GM13977 (cell line): Measurements from ENCODE around the gene RBP4.

Source experiments
- DNase-seq: peaks from one replicate; pipeline ENCODE4 v3.0.0; 2012; ENCODE audit warnings: low spot score
- in situ Hi-C: fragments of 300-500 bp; cut with MboI; formaldehyde crosslinking; loops from one replicate; pipeline ENCODE4 v1.12.0; 2022; ENCODE audit warnings: low sequenced_read_pairs, low pct_unique_long_range_greater_than_20kb, mixed read lengths, inconsistent platforms; ENCODE audit not compliant: unreplicated experiment
- TF ChIP-seq, protein P1 (sequence below): IDR thresholded peaks from 2 replicates; pipeline ENCODE4 v1.5.1; 2012; ENCODE audit warnings: mild to moderate bottlenecking, control low read depth; ENCODE audit not compliant: insufficient read depth; ENCODE audit errors: extremely low read depth, missing control alignments

RBP4 gene

DNA sequence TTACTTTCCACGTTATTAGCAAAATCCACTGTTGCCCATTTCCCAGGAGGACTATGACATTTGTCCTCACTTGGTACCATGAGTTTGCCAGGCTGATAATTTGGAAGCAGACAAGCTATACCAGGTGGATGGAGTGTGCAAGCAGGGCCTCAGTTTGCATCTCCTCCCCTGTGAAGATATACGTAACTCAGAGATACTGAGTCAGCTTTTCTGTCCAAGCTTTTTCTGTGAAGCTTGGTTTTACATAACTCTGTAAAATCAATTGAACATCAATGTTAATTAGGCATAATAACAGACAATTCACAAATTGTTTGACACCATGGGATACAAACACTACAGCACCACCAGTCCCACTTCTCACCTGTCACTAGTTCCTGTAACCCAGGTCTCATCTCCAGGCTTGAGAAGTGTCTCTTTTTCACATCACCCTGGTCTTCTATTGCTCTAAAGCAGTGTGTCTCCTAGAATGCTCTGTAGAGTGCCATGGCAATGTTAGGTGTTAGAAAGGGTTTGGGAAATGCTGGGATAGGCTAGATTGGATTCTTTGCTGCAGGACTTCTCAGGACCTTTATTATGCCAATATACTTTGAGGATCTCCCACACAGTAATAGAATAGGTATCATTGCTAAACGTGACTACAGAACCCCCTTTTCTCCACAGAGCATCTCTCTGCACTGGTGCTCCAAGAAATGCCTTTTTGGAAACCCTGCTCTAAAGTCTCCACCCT, 20.9 kb downstream of the RBP4 start:
- TF ChIP-seq, protein P1, sequence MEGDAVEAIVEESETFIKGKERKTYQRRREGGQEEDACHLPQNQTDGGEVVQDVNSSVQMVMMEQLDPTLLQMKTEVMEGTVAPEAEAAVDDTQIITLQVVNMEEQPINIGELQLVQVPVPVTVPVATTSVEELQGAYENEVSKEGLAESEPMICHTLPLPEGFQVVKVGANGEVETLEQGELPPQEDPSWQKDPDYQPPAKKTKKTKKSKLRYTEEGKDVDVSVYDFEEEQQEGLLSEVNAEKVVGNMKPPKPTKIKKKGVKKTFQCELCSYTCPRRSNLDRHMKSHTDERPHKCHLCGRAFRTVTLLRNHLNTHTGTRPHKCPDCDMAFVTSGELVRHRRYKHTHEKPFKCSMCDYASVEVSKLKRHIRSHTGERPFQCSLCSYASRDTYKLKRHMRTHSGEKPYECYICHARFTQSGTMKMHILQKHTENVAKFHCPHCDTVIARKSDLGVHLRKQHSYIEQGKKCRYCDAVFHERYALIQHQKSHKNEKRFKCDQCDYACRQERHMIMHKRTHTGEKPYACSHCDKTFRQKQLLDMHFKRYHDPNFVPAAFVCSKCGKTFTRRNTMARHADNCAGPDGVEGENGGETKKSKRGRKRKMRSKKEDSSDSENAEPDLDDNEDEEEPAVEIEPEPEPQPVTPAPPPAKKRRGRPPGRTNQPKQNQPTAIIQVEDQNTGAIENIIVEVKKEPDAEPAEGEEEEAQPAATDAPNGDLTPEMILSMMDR, result no peak
- no peak for DNase-seq
- in situ Hi-C loops, result no loop called here

DNA sequence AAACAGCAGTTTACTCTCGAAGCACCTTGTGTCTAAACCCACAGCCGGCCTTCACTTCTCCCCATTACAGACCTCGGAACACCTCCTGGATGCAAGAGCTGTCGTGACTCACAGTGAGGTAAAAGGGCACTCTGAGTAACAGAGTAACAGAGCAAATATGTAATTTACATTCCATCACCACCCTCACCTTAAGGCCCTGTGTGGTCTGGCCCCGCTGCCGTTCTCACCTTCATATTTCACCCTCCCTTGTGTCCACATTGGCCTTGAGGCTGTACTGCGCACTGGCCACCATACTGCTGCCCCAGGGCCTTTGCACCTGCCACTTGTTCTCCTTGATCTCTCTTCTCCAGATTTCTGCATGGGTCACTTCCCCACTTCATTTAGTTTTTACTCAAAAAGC, 21.9 kb downstream of the RBP4 start:
- TF ChIP-seq, protein P1, result no peak
- DNase-seq, result no peak
- in situ Hi-C loops, result no loop called here

DNA sequence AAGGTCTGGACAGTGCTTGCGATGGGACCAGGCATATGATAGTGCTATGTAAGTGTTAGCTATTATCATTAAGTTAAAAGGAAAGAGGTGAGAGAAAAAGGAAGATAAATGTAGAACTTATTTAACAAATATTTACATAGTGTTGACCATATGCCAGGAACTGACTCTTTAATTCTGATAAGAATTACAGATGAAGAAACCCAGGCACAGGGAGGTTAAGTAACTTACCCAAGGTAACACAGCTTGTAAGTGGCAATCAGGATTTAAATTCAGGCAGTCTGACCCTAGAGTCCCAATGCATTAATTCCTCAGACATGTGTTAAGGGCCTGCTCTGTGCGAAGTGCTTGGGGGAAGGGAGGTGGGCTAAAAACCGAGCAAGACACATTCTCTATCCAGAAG, 23.5 kb downstream of the RBP4 start:
- in situ Hi-C loops, result no loop called here
- TF ChIP-seq, protein P1, result no peak
- no peak for DNase-seq

DNA sequence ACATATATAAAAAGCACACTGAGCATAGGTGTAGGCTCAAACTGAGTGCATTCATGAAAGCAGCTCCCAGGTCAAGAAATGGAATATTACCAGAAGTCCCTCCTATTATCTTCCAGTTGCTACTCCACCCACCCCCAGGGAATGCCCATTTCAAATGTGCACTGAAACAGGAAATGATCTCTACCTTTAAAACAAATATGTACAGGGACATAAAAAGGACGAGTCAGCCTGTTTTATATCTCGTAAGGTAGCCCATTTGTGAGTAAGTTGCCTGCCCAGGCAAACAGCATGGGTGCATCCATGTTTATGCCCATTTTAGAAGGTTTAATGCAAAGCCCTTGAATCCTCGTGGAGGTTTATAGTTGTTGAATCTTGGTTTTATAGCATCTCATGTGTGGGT, 24.1 kb downstream of the RBP4 start:
- DNase-seq, result no peak
- TF ChIP-seq, protein P1, result no peak
- in situ Hi-C loops, result no loop called here

DNA sequence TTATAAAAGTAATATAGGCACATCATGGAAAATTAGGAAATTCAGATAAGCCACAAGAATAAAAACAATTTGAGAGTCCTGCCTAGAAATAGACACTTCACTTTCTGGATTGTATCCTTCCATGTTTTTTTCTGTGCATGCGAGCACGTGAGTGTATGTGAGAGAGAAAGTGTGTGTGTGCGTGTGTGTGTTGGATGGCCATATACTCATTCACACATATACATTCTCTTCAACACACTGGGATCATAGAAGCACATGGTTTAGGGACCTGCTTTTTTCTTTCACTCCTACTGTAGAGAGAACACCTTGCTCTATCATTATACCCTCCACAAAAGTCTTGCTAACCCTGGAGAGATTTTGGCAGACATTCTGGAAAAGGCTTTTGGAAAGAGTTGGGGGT, 27.1 kb downstream of the RBP4 start:
- in situ Hi-C loops, result loop anchor here (25.0 kb wide), 1 partner anchor 238 kb away; no protein-coding TSS in a partner anchor
- no peak for DNase-seq

DNA sequence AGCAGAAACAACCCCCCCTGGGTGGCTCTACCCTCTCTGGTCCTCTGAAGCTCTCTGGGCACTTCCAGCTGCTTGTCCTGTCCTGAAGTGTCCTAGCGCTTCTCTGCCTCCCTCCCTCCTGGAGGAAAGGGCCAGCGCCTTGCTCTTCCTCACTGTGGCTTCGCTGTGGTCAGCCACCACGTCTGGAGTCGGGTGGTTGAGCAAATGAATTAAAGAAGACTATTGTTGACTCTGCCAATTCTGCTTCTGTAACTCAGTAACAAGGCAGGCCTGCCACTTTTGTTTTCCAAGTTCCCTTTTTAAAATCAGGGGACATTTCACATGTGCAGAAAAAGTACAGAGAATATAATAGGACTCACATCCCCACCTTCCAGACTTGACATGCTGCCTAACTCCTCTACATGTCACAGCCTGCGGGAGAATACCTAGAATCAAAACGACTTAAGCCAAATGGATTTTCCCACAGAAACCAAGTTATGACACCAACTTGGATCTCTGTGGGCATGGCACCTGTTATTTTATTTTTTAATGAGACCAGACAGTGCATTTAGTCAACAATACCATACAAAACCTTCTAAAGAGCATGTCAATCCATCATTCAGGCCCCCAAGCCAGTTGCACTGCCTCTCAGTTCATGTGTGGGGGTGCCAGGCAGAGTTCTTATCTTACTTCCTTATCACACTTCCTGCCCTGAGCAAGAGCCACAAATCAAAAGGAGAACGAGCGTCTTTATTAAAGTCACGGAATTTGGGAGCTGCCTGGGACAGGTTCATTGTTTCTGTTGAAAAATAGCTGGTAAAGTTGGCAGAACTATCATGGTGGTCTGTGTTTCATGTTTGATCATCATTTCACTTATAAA, 27.8 kb downstream of the RBP4 start:
- no peak for DNase-seq
- TF ChIP-seq, protein P1, result no peak
- in situ Hi-C loops, result loop anchor here (25.0 kb wide), 1 partner anchor 239 kb away; no protein-coding TSS in a partner anchor

More for the DNA sequence above, 27.1 kb downstream of the RBP4 start:
- TF ChIP-seq, protein P1, result no peak
